Hepatocyte (in vitro differentiated cells): ENCODE data around the gene SUPT4H1. TPM values are rescaled to one million over a fixed set of nuclear protein-coding genes. Genes with fewer than 3 reads are reported as not detected.
A peak's percentile ranks its signal among the peaks of the same experiment; 100 is the strongest.

ENCODE experiments used
- DNase-seq: peaks from one replicate; pipeline ENCODE4 v3.0.0-alpha.2; 2016; ENCODE audit warnings: low spot score
- H2AFZ ChIP-seq: fragments of 200-600 bp; sonication (generic); 2 replicates; pipeline ENCODE4 v1.6.0; 2016; ENCODE audit warnings: antibody characterized with exemption, mild to moderate bottlenecking
- H3K27ac ChIP-seq: fragments of 200-600 bp; sonication (generic); 2 replicates; pipeline ENCODE4 v1.5.1; 2016; ENCODE audit warnings: mild to moderate bottlenecking
- H3K27me3 ChIP-seq: fragments of 200-600 bp; sonication (generic); 2 replicates; pipeline ENCODE4 v1.6.1; 2016
- H3K36me3 ChIP-seq: fragments of 200-600 bp; sonication (generic); replicated peaks from 2 replicates; pipeline ENCODE4 v1.5.1; 2016; ENCODE audit warnings: low read depth; ENCODE audit not compliant: insufficient read depth
- H3K4me1 ChIP-seq: fragments of 200-600 bp; sonication (generic); 2 replicates; pipeline ENCODE4 v1.5.1; 2016; ENCODE audit warnings: mild to moderate bottlenecking, moderate library complexity; ENCODE audit not compliant: insufficient read depth
- H3K4me2 ChIP-seq: fragments of 200-600 bp; sonication (generic); 2 replicates; pipeline ENCODE4 v1.6.0; 2016
- H3K4me3 ChIP-seq: fragments of 200-600 bp; sonication (generic); 2 replicates; pipeline ENCODE4 v1.5.1; 2016; ENCODE audit warnings: mild to moderate bottlenecking
- H3K79me2 ChIP-seq: fragments of 200-600 bp; sonication (generic); 2 replicates; pipeline ENCODE4 v1.6.0; 2017; ENCODE audit warnings: mild to moderate bottlenecking
- H3K9me2 ChIP-seq: fragments of 200-600 bp; sonication (generic); replicated peaks from 2 replicates; pipeline ENCODE4 v1.6.0; 2017; ENCODE audit warnings: mild to moderate bottlenecking; ENCODE audit not compliant: insufficient read depth
- H3K9me3 ChIP-seq: fragments of 200-600 bp; sonication (generic); 2 replicates; pipeline ENCODE4 v1.5.1; 2016; ENCODE audit warnings: low read depth, mild to moderate bottlenecking
- H4K20me1 ChIP-seq: fragments of 200-600 bp; sonication (generic); 2 replicates; pipeline ENCODE4 v1.6.0; 2016; ENCODE audit warnings: mild to moderate bottlenecking; ENCODE audit not compliant: insufficient read depth, poor library complexity, severe bottlenecking
- EZH2 ChIP-seq: fragments of 200-600 bp; sonication (generic); IDR thresholded peaks from 2 replicates; pipeline ENCODE4 v1.6.1; 2016; ENCODE audit warnings: antibody characterized with exemption, mild to moderate bottlenecking, borderline replicate concordance
- EZH2phosphoT487 ChIP-seq: fragments of 200-600 bp; sonication (generic); IDR thresholded peaks from one replicate; pipeline ENCODE4 v1.6.1; 2018; ENCODE audit warnings: antibody characterized with exemption, mild to moderate bottlenecking, low read depth, moderate library complexity; ENCODE audit not compliant: unreplicated experiment, severe bottlenecking
- WGBS: methylation state at CpG from one replicate; pipeline ENCODE4 v1.1.6; 2016; ENCODE audit warnings: low lambda C conversion rate; ENCODE audit errors: missing lambda C conversion rate; 5-methylcytosine and 5-hydroxymethylcytosine counted together
- polyA plus RNA-seq: library from polyadenylated mRNA; unstranded; fragments of >200 nt; fragmentation: Nextera tagmentation; extraction: Ambion mirVana; gene quantifications from 2 replicates; pipeline ENCODE4 v1.2.1, GENCODE V29; 2016
- total RNA-seq: library from RNA; depleted of rRNA; stranded (reverse); fragments of >200 nt; gene quantifications from 2 replicates; pipeline ENCODE4 v1.2.3, GENCODE V29; 2014
- TF ChIP-seq, protein P1 (sequence below): fragments of 200-600 bp; sonication (generic); IDR thresholded peaks from 2 replicates; pipeline ENCODE4 v1.5.1; 2016; ENCODE audit warnings: antibody characterized with exemption, mild to moderate bottlenecking; ENCODE audit not compliant: poor library complexity

Gene SUPT4H1
- total and polyA plus RNA-seq, 2 experiments from 2014 or later, result 54.5 to 108 TPM

- H3K36me3 ChIP-seq, result no peaks in the 10 kb centered on the region
- WGBS, result 94% methylated on average over 3 of the region's 3 CpGs
- H3K9me3 ChIP-seq, result no peaks in the 10 kb centered on the region
- DNase-seq, result no peak
- H4K20me1 ChIP-seq, result no peaks in the 10 kb centered on the region
- H2AFZ ChIP-seq, result no peak overlapping the region
- H3K4me2 ChIP-seq, result no peak overlapping the region
- no peaks in the 10 kb centered on the region for H3K27me3 ChIP-seq
- no peaks in the 10 kb centered on the region for H3K4me1 ChIP-seq
- TF ChIP-seq EZH2 (no peak), EZH2phosphoT487 (no peak)
- TF ChIP-seq, protein P1, sequence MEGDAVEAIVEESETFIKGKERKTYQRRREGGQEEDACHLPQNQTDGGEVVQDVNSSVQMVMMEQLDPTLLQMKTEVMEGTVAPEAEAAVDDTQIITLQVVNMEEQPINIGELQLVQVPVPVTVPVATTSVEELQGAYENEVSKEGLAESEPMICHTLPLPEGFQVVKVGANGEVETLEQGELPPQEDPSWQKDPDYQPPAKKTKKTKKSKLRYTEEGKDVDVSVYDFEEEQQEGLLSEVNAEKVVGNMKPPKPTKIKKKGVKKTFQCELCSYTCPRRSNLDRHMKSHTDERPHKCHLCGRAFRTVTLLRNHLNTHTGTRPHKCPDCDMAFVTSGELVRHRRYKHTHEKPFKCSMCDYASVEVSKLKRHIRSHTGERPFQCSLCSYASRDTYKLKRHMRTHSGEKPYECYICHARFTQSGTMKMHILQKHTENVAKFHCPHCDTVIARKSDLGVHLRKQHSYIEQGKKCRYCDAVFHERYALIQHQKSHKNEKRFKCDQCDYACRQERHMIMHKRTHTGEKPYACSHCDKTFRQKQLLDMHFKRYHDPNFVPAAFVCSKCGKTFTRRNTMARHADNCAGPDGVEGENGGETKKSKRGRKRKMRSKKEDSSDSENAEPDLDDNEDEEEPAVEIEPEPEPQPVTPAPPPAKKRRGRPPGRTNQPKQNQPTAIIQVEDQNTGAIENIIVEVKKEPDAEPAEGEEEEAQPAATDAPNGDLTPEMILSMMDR, result no peak
- no peaks in the 10 kb centered on the region for H3K9me2 ChIP-seq
- H3K27ac ChIP-seq, result peak overlapping the region; percentile 20
- no peaks in the 10 kb centered on the region for H3K79me2 ChIP-seq
- H3K4me3 ChIP-seq, result no peak overlapping the region
Measured at GRCh38 chr17:58338454-58338840, 13.6 kb downstream of the SUPT4H1 start.

DNA sequence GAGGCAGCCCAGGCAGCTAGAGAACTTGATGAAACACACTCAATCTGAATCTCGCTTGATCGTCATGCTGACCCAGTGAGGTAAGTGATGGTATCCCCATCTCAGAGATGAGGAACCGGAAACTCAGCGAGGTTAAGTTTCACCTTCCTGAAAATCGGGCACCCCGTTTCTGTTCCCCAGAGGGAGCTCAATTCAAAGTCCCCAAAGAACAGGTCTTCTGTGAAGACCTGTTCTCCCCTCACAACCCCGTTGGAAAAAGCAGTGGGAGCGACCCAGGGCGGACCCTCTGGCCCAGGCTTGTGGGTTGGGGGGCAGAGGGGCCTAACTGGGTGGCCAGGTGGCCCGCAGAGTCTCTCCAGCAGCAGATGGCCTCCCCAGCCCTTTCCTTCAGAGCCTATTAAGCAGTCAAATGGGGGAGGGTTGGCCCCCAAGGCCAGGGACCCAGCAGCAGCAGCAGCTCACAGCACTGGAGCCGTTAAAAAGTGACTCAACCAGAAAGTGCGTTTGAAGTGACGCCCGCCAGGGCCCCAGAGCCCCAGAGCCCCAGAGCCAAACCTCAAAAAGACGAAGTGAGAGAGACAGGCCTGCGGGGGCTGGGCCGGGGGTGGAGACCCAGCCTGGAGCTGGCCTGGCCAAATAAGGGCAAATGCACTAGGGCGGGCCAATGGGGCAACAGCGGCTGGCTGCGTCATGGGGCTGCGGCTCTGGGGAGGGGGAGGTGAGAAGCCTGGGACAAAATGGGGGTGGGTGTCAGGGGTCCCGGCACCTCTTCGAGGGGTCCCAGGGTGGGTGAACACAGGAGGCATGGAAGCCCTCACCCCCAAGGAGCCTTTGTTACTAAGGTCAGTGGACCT, 14.2 kb downstream of the SUPT4H1 start:
- no peaks in the 10 kb centered on the region for H3K9me3 ChIP-seq
- no peaks in the 10 kb centered on the region for H3K9me2 ChIP-seq
- H3K4me2 ChIP-seq, result no peak overlapping the region
- H4K20me1 ChIP-seq, result no peaks in the 10 kb centered on the region
- no peaks in the 10 kb centered on the region for H3K79me2 ChIP-seq
- peak overlapping the region; percentile 34 for H3K27ac ChIP-seq
- no peaks in the 10 kb centered on the region for H3K4me1 ChIP-seq
- no peak overlapping the region for H2AFZ ChIP-seq
- TF ChIP-seq EZH2phosphoT487, result no peak
- TF ChIP-seq EZH2, result no peak
- TF ChIP-seq, protein P1, result no peak
- WGBS, result 61% methylated on average over 17 of the region's 23 CpGs
- H3K36me3 ChIP-seq, result no peaks in the 10 kb centered on the region
- peak; percentile 43 for DNase-seq
- no peaks in the 10 kb centered on the region for H3K27me3 ChIP-seq
- H3K4me3 ChIP-seq, result no peak overlapping the region

DNA sequence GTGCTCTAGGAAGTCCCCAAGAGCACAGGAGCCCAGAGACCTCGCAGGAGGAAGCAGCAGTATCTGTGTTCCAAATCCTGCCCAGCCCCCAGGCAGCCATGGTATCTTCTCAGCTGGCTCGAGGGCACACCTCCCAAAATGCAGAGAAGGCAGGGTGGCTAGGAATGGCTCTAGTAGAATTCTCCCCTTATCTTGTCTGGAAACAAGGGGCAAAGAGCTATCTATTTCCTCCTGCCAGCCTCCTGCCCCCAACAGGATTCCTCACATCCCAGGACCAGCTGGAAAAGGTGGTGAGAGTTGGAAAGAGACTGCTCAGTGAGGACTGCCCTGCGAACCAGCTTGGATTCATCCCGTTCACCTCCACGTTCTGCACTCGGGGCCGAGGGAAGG, 14.8 kb downstream of the SUPT4H1 start:
- Histone ChIP-seq H3K36me3 (no peaks in the 10 kb centered on the region), H4K20me1 (no peaks in the 10 kb centered on the region), H3K9me2 (no peaks in the 10 kb centered on the region), H3K9me3 (no peaks in the 10 kb centered on the region), H3K4me1 (no peaks in the 10 kb centered on the region), H3K4me3 (no peak overlapping the region), H3K27me3 (no peaks in the 10 kb centered on the region), H2AFZ (no peak overlapping the region), H3K79me2 (no peaks in the 10 kb centered on the region), H3K4me2 (no peak overlapping the region), H3K27ac (no peak overlapping the region)
- TF ChIP-seq, protein P1, result no peak
- TF ChIP-seq EZH2 (no peak), EZH2phosphoT487 (no peak)
- WGBS, result 53% methylated on average over 7 of the region's 7 CpGs
- DNase-seq, result no peak
